Peyer's patch (tissue), 4 donors: Measurements from ENCODE around the gene PPA2. TPM values are rescaled to one million over a fixed set of nuclear protein-coding genes. Genes with fewer than 3 reads are reported as not detected.
"Not testable (repeated sequence)": the region's sequence is repeated elsewhere in the genome, so short reads cannot be mapped to it uniquely, and the experiment has no call there.

Source experiments
- DNase-seq, 3 donors: peaks; one replicate each; pipeline ENCODE4 v3.0.0-alpha.2; 2017 to 2019
- H3K27ac ChIP-seq, 4 donors: fragments of 200-600 bp; sonication (generic); one replicate each; pipeline ENCODE4 v1.5.1; 2016 to 2019
- H3K27me3 ChIP-seq, 2 donors: fragments of 200-600 bp; sonication (generic); one replicate each; pipeline ENCODE4 v1.5.1; 2019
- H3K36me3 ChIP-seq, 3 donors: fragments of 200-600 bp; sonication (generic); one replicate each; pipeline ENCODE4 v1.5.1; 2016 to 2019
- H3K4me1 ChIP-seq, 4 donors: fragments of 200-600 bp; sonication (generic); one replicate each; pipeline ENCODE4 v1.5.1; 2016 to 2019
- H3K4me3 ChIP-seq, 4 donors: fragments of 200-600 bp; sonication (generic); 1 replicate in 3 of 4; 2 replicates in 1 of 4; pipeline ENCODE4 v1.5.1; 2016 to 2019; ENCODE audit warnings: mild to moderate bottlenecking in 1 of 4
- H3K9me3 ChIP-seq, 4 donors: fragments of 200-600 bp; sonication (generic); one replicate each; pipeline ENCODE4 v1.5.1; 2016 to 2019; ENCODE audit warnings: mild to moderate bottlenecking in 1 of 4
- POLR2A ChIP-seq, 2 donors: fragments of 450-650 bp; IDR thresholded peaks; one replicate each; pipeline ENCODE4 v1.5.1; 2017; ENCODE audit warnings: antibody characterized with exemption in 2 of 2, mild to moderate bottlenecking in 2 of 2, moderate library complexity in 2 of 2
- total RNA-seq, 4 donors: library from RNA; depleted of rRNA; stranded (reverse); fragments of >200 nt; gene quantifications; one replicate each; pipeline ENCODE4 v1.1.0, GENCODE V29; 2016
- TF ChIP-seq, protein P1 (sequence below), 6 experiments: fragments of 450-650 bp in 4 of 6; fragments of 200-600 bp in 2 of 6; sonication (generic) in 1 of 6; IDR thresholded peaks; one replicate each; pipeline ENCODE4 v1.5.1; 2017 to 2019; ENCODE audit warnings: antibody characterized with exemption in 6 of 6, mild to moderate bottlenecking in 3 of 6, moderate library complexity in 1 of 6

The PPA2 gene
- total RNA-seq, 4 donors from 2014 or later, result 58.4 to 140 (median 104) TPM

DNA sequence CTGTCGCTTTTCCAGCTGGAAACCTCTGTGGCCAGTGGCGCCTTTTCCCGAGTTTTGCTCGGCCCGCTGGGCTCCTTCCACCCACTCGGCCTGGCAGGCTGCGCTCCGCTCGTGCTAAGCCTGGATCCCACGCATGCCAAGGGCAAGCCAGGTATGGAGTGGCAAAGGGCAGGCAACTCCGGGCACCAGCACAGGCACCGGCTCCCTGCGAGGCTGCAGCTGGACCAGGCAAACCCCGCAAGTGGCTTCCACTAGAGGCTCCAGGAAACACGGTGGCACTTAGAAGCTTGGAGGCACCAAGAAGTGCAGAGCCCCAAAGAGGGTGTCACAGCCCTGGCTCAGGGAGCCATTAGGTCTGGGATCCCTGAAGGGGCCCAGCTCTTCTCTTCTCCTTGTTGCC is 59.5 kb downstream of the PPA2 start:
- Histone ChIP-seq H3K27ac (no peak overlapping the region), H3K9me3 (no peaks in the 10 kb centered on the region), H3K36me3 (peaks cover 0 to 8% (median 0%) of the 10 kb centered on the region in 3 donors), H3K27me3 (no peaks in the 10 kb centered on the region), H3K4me3 (no peak overlapping the region), H3K4me1 (no peaks in the 10 kb centered on the region)
- TF ChIP-seq POLR2A (IDR thresholded peaks at IDR 0.05), result no peak
- TF ChIP-seq, protein P1, sequence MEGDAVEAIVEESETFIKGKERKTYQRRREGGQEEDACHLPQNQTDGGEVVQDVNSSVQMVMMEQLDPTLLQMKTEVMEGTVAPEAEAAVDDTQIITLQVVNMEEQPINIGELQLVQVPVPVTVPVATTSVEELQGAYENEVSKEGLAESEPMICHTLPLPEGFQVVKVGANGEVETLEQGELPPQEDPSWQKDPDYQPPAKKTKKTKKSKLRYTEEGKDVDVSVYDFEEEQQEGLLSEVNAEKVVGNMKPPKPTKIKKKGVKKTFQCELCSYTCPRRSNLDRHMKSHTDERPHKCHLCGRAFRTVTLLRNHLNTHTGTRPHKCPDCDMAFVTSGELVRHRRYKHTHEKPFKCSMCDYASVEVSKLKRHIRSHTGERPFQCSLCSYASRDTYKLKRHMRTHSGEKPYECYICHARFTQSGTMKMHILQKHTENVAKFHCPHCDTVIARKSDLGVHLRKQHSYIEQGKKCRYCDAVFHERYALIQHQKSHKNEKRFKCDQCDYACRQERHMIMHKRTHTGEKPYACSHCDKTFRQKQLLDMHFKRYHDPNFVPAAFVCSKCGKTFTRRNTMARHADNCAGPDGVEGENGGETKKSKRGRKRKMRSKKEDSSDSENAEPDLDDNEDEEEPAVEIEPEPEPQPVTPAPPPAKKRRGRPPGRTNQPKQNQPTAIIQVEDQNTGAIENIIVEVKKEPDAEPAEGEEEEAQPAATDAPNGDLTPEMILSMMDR (IDR thresholded peaks at IDR 0.05), result no peak
- no peak for DNase-seq

DNA sequence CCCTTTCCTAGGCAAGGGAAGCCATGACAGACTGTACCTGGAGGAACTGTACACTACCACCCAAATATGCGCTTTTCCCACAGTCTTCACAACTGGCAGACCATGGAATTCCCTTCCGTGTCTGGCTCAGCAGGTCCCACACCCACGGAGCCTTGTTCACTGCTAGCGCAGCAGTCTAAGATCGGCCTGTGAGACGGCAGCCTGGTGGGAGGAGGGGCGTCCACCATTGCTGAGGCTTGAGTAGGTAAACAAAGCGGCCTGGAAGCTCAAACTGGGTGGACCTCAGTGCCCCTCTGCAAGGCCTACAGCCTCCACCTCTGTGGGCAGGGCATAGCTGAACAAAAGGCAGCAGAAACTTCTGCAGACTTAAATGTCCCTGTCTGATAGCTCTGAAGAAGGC is 64.7 kb downstream of the PPA2 start:
- H3K4me1 ChIP-seq, H3K27me3 ChIP-seq, H3K9me3 ChIP-seq, DNase-seq, H3K4me3 ChIP-seq, H3K27ac ChIP-seq: not testable (repeated sequence)
- peaks cover 0 to 14% (median 0%) of the 10 kb centered on the region in 3 donors for H3K36me3 ChIP-seq

DNA sequence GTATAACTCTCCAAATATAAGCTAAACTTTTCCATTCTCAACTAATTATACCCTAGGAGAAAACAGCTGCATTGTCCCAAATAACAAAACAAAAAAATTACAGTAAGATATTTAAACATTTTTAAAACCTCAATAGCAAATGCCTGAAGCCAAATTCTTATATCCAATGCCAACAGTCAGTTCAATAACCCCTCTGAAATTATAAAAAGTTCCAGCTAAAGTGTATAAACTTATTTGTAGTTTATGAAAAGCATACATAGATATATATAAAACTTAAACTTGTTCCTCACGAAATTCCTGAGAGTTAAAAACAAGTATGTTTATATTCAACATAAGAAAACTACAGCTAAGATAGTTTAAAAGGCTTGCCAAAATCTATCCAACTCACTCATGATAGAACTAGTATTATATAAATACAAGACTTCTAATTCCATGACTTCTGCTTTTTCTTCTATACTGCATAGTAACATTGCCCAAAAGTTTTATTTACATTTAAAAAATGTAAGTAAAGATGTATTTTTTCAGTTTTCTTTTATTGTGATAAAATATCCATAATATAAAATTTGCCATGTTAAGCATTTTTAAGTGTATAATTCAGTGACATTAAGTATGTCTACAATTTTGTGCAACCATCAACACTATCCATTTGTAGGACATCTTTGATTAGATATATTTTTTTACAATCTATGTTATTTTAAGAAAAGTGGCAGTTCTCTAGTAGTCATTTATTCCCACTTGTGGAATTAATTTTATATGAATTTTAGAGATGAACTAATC is 72.8 kb downstream of the PPA2 start:
- peaks cover 0 to 10% (median 0%) of the 10 kb centered on the region in 3 donors for H3K36me3 ChIP-seq
- no peak for DNase-seq
- TF ChIP-seq, protein P1 (IDR thresholded peaks at IDR 0.05), result no peak
- no peak for TF ChIP-seq POLR2A (IDR thresholded peaks at IDR 0.05)
- H3K27me3 ChIP-seq, result no peaks in the 10 kb centered on the region
- H3K27ac ChIP-seq, result no peak overlapping the region
- no peaks in the 10 kb centered on the region for H3K4me1 ChIP-seq
- no peak overlapping the region for H3K4me3 ChIP-seq
- H3K9me3 ChIP-seq, result no peaks in the 10 kb centered on the region

DNA sequence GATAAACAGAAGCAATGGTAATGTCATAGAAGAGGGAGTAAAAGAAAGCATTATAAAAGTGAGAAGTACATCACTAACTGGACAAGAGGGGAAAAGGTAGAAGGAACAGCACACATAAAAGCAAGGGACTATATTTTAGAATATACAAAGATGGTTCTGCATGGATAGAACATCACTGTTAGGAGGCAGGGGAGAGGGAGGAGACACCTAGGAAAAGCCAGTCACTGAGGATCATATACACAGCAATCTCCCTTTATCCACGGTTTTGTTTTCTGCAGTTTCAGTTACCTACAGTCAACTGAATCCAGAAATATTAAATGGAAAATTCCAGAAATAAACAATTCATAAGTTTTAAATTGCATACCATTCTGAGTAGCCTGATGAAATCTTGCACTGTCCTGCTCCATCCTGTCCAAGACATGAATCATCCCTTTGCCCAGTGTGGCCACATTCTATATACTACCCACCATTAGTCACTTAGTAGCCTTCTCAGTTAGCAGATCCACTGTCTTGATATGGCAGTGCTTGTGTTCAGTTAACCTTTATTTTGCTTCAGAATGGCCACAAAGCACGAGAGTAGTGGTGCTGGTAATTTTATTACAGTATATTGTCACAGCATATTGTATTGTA is 74.2 kb downstream of the PPA2 start:
- no peak for DNase-seq
- TF ChIP-seq, protein P1 (IDR thresholded peaks at IDR 0.05), result no peak
- TF ChIP-seq POLR2A (IDR thresholded peaks at IDR 0.05), result no peak
- Histone ChIP-seq H3K27me3 (no peaks in the 10 kb centered on the region), H3K9me3 (no peaks in the 10 kb centered on the region), H3K4me3 (no peak overlapping the region), H3K36me3 (peaks cover 0 to 15% (median 0%) of the 10 kb centered on the region in 3 donors), H3K27ac (no peak overlapping the region), H3K4me1 (no peaks in the 10 kb centered on the region)

DNA sequence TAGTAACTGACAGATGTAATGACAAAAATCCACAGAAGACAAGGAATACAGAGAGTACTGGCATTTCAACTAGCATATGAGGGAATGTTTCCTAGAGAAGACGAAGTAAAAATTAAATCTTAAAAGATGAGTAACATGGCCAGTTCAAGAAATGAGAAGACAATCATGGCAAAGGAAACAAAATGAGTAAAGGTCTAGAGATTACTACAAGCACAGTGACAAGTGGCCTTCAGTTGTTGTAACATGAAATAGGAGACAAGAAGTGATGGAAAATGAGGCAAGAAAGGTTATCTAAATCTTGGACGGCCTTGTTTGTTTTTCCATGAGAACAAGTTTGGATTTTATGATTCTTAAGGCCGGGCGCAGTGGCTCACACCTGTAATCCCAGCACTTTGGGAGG is 81.0 kb downstream of the PPA2 start:
- H3K36me3 ChIP-seq, result peaks cover 0 to 26% (median 0%) of the 10 kb centered on the region in 3 donors

DNA sequence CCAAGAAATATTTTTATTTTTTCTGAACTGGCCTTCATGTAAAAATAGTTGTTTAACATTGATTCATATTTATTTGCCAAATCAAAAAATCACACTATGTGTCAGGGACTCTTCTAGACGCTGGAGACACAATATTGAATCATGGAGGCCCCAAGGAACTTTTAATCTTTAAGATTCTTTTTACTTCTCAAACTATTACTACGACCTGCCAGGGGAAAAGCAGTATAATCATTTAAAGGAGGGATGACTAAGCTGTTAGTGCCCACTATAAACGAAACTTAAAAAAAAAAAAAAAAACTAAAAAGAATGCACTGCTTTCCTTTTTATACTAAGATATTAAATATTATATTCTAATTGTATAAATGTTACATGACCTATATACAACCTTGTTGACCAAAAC is 84.7 kb downstream of the PPA2 start:
- no peaks in the 10 kb centered on the region for H3K9me3 ChIP-seq
- H3K36me3 ChIP-seq, result peaks cover 0 to 14% (median 0%) of the 10 kb centered on the region in 3 donors
- no peak overlapping the region for H3K27ac ChIP-seq
- H3K27me3 ChIP-seq, result no peaks in the 10 kb centered on the region
- TF ChIP-seq, protein P1 (IDR thresholded peaks at IDR 0.05), result no peak
- no peak for TF ChIP-seq POLR2A (IDR thresholded peaks at IDR 0.05)
- no peak overlapping the region for H3K4me3 ChIP-seq
- DNase-seq, result no peak
- H3K4me1 ChIP-seq, result no peaks in the 10 kb centered on the region

More for the DNA sequence above, 81.0 kb downstream of the PPA2 start:
- Histone ChIP-seq H3K27me3 (no peaks in the 10 kb centered on the region), H3K27ac (no peak overlapping the region), H3K9me3 (no peaks in the 10 kb centered on the region), H3K4me3 (no peak overlapping the region), H3K4me1 (no peaks in the 10 kb centered on the region)
- no peak for TF ChIP-seq POLR2A (IDR thresholded peaks at IDR 0.05)
- TF ChIP-seq, protein P1 (IDR thresholded peaks at IDR 0.05), result no peak
- no peak for DNase-seq
